ENCODE data around the gene CTNND2. TPM values are rescaled to one million over a fixed set of nuclear protein-coding genes. Genes with fewer than 3 reads are reported as not detected.
"Not testable (repeated sequence)": the region's sequence is repeated elsewhere in the genome, so short reads cannot be mapped to it uniquely, and the experiment has no call there.

Gene CTNND2
- total RNA-seq, 3 donors from 2014 or later (not counting 1 experiment from before 2014, with no cell fraction given): not detected

- H3K4me1 Mint-ChIP-seq: no peaks in the 10 kb centered on the region
- 50% methylated on average over 3 of the region's 3 CpGs for WGBS (ENCODE audit: insufficient coverage)
Observed at GRCh38 chr5:11415751-11416150, 488.5 kb downstream of the CTNND2 start.

GRCh38 chr5:11414732-11415131 is 489.5 kb downstream of the CTNND2 start:
- H3K27ac ChIP-seq (ENCODE audit: low read length); H3K4me3 Mint-ChIP-seq; H3K27ac Mint-ChIP-seq; H3K4me1 Mint-ChIP-seq; H3K4me1 ChIP-seq (ENCODE audit: control insufficient read depth, insufficient read depth, low read length); ATAC-seq; H3K27me3 ChIP-seq (ENCODE audit: control insufficient read depth, insufficient read depth, low read length); H3K36me3 ChIP-seq (ENCODE audit: control insufficient read depth, insufficient read depth, low read length); DNase-seq; H3K9me3 Mint-ChIP-seq; H3K9me3 ChIP-seq (ENCODE audit: control insufficient read depth, insufficient read depth, low read length); H3K4me3 ChIP-seq (ENCODE audit: low read length); intact Hi-C loops (cut with micrococcal nuclease); H3K36me3 Mint-ChIP-seq: not testable (repeated sequence)
- H3K27me3 Mint-ChIP-seq (ENCODE audit: low read depth in 2 of 2): peaks cover 0 to 12% of the 10 kb centered on the region in 2 donors
- 100% methylated on average over 1 of the region's 1 CpG for WGBS (ENCODE audit: insufficient coverage)

More at GRCh38 chr5:11415751-11416150, 488.5 kb downstream of the CTNND2 start:
- Histone ChIP-seq H3K36me3 (ENCODE audit: control insufficient read depth, insufficient read depth, low read length) (no peaks in the 10 kb centered on the region), H3K4me1 (ENCODE audit: control insufficient read depth, insufficient read depth, low read length) (no peaks in the 10 kb centered on the region), H3K4me3 (ENCODE audit: low read length) (no peak overlapping the region), H3K9me3 (ENCODE audit: control insufficient read depth, insufficient read depth, low read length) (no peaks in the 10 kb centered on the region), H3K27me3 (ENCODE audit: control insufficient read depth, insufficient read depth, low read length) (no peaks in the 10 kb centered on the region), H3K27ac (ENCODE audit: low read length) (no peak overlapping the region)
- no peak overlapping the region for H3K27ac Mint-ChIP-seq
- no peak overlapping the region for H3K4me3 Mint-ChIP-seq
- H3K9me3 Mint-ChIP-seq: peaks cover 0 to 4% of the 10 kb centered on the region in 2 donors
- H3K36me3 Mint-ChIP-seq: peaks cover 7% of the 10 kb centered on the region
- ATAC-seq (no peak), DNase-seq (no peak)
- intact Hi-C loops (cut with micrococcal nuclease): no loop called here
- peaks cover 0 to 7% of the 10 kb centered on the region in 2 donors for H3K27me3 Mint-ChIP-seq (ENCODE audit: low read depth in 2 of 2)
- TF ChIP-seq CTCF (IDR thresholded peaks at IDR 0.05): no peak

- 100% methylated on average over 1 of the region's 2 CpGs for WGBS (ENCODE audit: insufficient coverage)
- Histone ChIP-seq H3K27ac (ENCODE audit: low read length) (no peak overlapping the region), H3K36me3 (ENCODE audit: control insufficient read depth, insufficient read depth, low read length) (no peaks in the 10 kb centered on the region), H3K27me3 (ENCODE audit: control insufficient read depth, insufficient read depth, low read length) (no peaks in the 10 kb centered on the region), H3K4me1 (ENCODE audit: control insufficient read depth, insufficient read depth, low read length) (no peaks in the 10 kb centered on the region), H3K4me3 (ENCODE audit: low read length) (no peak overlapping the region), H3K9me3 (ENCODE audit: control insufficient read depth, insufficient read depth, low read length) (no peaks in the 10 kb centered on the region)
- Mint-ChIP-seq H3K4me3 (no peak overlapping the region), H3K27ac (no peak overlapping the region), H3K4me1 (no peaks in the 10 kb centered on the region), H3K27me3 (ENCODE audit: low read depth in 2 of 2) (peaks cover 4 to 10% of the 10 kb centered on the region in 2 donors), H3K9me3 (no peaks in the 10 kb centered on the region), H3K36me3 (no peaks in the 10 kb centered on the region)
- no peak for ATAC-seq
- intact Hi-C loops (cut with micrococcal nuclease): no loop called here
- DNase-seq: no peak
- TF ChIP-seq CTCF (IDR thresholded peaks at IDR 0.05): no peak
Observed at GRCh38 chr5:11411621-11412020, 492.6 kb downstream of the CTNND2 start.

- Histone ChIP-seq H3K4me3 (ENCODE audit: low read length) (no peak overlapping the region), H3K36me3 (ENCODE audit: control insufficient read depth, insufficient read depth, low read length) (no peaks in the 10 kb centered on the region), H3K4me1 (ENCODE audit: control insufficient read depth, insufficient read depth, low read length) (no peaks in the 10 kb centered on the region), H3K9me3 (ENCODE audit: control insufficient read depth, insufficient read depth, low read length) (no peaks in the 10 kb centered on the region), H3K27me3 (ENCODE audit: control insufficient read depth, insufficient read depth, low read length) (no peaks in the 10 kb centered on the region), H3K27ac (ENCODE audit: low read length) (no peak overlapping the region)
- no peaks in the 10 kb centered on the region for H3K9me3 Mint-ChIP-seq
- TF ChIP-seq CTCF (IDR thresholded peaks at IDR 0.05): no peak
- no peaks in the 10 kb centered on the region for H3K36me3 Mint-ChIP-seq
- no peak overlapping the region for H3K27ac Mint-ChIP-seq
- H3K27me3 Mint-ChIP-seq (ENCODE audit: low read depth in 2 of 2): peaks cover 9 to 10% of the 10 kb centered on the region in 2 donors
- 83% methylated on average over 5 of the region's 5 CpGs for WGBS (ENCODE audit: insufficient coverage)
- no peaks in the 10 kb centered on the region for H3K4me1 Mint-ChIP-seq
- H3K4me3 Mint-ChIP-seq: no peak overlapping the region
- ATAC-seq (no peak), DNase-seq (no peak)
- intact Hi-C loops (cut with micrococcal nuclease): no loop called here
Observed at GRCh38 chr5:11407556-11408145, 496.6 kb downstream of the CTNND2 start.
